ENCODE results near the gene WNT4. TPM values are rescaled to one million over a fixed set of nuclear protein-coding genes. Genes with fewer than 3 reads are reported as not detected.
A peak's percentile ranks its signal among the peaks of the same experiment; 100 is the strongest.

Gene WNT4
- total and polyA plus RNA-seq, 2 experiments from 2014 or later = 0.05 to 0.32 TPM

DNA sequence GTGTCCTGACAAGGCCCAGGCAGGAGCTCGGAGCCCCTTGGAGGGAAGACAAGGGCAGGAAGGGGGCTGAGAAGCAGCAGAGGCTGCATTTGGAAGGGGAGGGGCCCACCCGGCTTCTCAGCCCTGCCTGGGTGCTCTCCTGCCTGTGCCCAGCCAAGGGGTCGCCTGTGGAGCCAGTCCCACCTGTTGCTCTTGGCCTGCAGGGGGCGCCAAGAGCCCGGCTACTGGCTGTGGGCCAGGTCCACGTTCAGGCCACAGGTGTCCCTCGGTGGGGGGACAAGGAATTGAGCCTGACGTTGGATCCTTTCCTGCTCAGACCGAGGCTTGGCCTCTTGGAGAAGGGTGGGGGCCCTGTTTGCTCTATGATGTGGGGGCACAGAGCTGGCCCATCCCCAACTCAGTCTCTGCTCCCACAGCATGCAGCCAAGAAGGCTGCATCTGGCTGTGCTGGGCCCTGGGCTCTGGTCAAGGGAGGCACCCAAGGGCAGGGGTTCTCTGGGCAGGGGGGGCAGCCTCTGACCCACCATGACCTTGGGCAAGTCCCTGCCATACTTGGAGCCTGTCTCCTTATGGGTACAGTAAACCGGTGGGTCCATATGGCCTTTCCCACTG lies 10.9 kb downstream of the WNT4 start:
- Histone ChIP-seq H3K4me1 (ENCODE audit: insufficient read depth) (peaks cover 11% of the 10 kb centered on the region), H3F3A (ENCODE audit: insufficient read depth) (0 out of 2 replicates have a peak, but pooled peaks cover 6% of the 10 kb centered on the region), H3K27ac (no peak overlapping the region), H2AFZ (no peak overlapping the region), H3K79me2 (ENCODE audit: insufficient read depth) (no peaks in the 10 kb centered on the region), H3K27me3 (replicated peaks; ENCODE audit: insufficient read depth) (no peaks in the 10 kb centered on the region), H4K20me1 (ENCODE audit: insufficient read depth) (no peaks in the 10 kb centered on the region), H3K9me3 (ENCODE audit: low read depth) (no peaks in the 10 kb centered on the region), H3K9me2 (ENCODE audit: insufficient read depth) (no peaks in the 10 kb centered on the region), H3K9ac (no peak overlapping the region), H3K4me3 (no peak overlapping the region), H3K4me2 (ENCODE audit: unreplicated experiment) (peak overlapping the region; percentile 9), H3K36me3 (ENCODE audit: low read depth) (no peaks in the 10 kb centered on the region)
- in situ Hi-C loops (cut with MboI) = no loop called here
- peak; percentile 15 for DNase-seq
- no peak for TF ChIP-seq EZH2 (IDR thresholded peaks at IDR 0.05; ENCODE audit: insufficient read depth, poor library complexity, severe bottlenecking)
- no peak for TF ChIP-seq EZH2phosphoT487 (IDR thresholded peaks at IDR 0.05; ENCODE audit: insufficient read depth, low read depth)
- 38 to 54% methylated on average over 8 to 10 of the region's 10 CpGs for WGBS, 2 experiments (ENCODE audit: low coverage in 1 of 2, low lambda C conversion rate in 2 of 2, missing lambda C conversion rate in 2 of 2)

DNA sequence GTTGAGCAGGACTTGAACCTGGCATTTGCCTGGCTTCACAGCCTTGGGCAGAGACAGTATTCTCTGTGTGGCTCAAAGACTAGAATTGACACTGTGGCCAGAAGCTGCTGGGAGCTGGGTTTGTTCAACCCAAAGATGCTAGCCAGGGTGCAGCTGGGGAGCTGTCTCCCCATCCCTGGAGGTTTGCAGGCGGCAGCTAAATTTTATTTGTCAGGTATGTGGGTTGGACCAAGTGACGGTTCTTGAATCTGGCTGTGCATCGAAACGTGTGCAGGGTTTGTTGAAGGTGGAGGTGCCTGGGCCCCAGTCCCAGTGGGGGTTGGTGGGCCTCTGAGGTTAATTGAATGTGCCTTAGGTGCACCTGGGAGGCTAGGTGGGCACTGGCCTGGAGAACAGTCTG lies 11.8 kb downstream of the WNT4 start:
- no peaks in the 10 kb centered on the region for H3K36me3 ChIP-seq (ENCODE audit: low read depth)
- no peaks in the 10 kb centered on the region for H3K27me3 ChIP-seq (replicated peaks; ENCODE audit: insufficient read depth)
- H3K9ac ChIP-seq = no peak overlapping the region
- in situ Hi-C loops (cut with MboI) = no loop called here
- no peak overlapping the region for H3K27ac ChIP-seq
- no peak overlapping the region for H3K4me3 ChIP-seq
- no peak overlapping the region for H3K4me2 ChIP-seq (ENCODE audit: unreplicated experiment)
- H2AFZ ChIP-seq = no peak overlapping the region
- DNase-seq = no peak
- no peaks in the 10 kb centered on the region for H3K9me2 ChIP-seq (ENCODE audit: insufficient read depth)
- H3K4me1 ChIP-seq (ENCODE audit: insufficient read depth) = peaks cover 11% of the 10 kb centered on the region
- H3K9me3 ChIP-seq (ENCODE audit: low read depth) = no peaks in the 10 kb centered on the region
- H4K20me1 ChIP-seq (ENCODE audit: insufficient read depth) = no peaks in the 10 kb centered on the region
- H3K79me2 ChIP-seq (ENCODE audit: insufficient read depth) = no peaks in the 10 kb centered on the region
- 94 to 98% methylated on average over 4 of the region's 4 CpGs for WGBS, 2 experiments (ENCODE audit: low coverage in 1 of 2, low lambda C conversion rate in 2 of 2, missing lambda C conversion rate in 2 of 2)
- 0 out of 2 replicates have a peak, but pooled peaks cover 6% of the 10 kb centered on the region for H3F3A ChIP-seq (ENCODE audit: insufficient read depth)
- TF ChIP-seq EZH2phosphoT487 (IDR thresholded peaks at IDR 0.05; ENCODE audit: insufficient read depth, low read depth) (no peak), EZH2 (IDR thresholded peaks at IDR 0.05; ENCODE audit: insufficient read depth, poor library complexity, severe bottlenecking) (no peak)

DNA sequence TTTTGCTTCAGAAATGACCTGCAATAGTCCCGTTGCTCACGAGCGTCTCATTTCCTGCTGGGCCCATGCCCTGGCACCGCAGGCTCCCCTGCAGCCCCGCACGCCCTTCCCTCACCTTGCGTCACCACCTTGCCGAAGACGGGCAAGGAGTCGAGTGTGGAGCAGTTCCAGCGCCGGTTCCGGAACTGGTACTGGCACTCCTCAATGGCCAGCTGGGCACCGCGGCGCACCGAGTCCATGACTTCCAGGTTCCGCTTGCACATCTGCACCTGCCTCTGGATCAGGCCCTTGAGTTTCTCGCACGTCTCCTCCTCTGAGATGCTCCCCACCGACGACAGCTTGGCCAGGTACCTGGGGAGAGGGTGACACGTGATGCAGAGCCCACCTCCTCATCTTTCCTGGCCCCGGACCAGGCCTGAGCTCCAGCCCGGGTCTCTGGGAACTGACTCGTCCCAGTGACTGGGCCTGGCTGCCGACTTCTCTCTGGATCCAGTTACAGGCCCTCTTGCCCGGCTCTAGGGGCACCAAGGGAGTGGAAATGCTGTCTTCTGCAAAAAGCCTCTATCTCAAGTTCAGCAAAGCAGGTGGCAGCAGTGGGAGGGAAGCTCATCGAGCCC lies 13.3 kb downstream of the WNT4 start:
- WGBS, 2 experiments (ENCODE audit: low coverage in 1 of 2, low lambda C conversion rate in 2 of 2, missing lambda C conversion rate in 2 of 2) = 92 to 93% methylated on average over 28 to 29 of the region's 29 CpGs

DNA sequence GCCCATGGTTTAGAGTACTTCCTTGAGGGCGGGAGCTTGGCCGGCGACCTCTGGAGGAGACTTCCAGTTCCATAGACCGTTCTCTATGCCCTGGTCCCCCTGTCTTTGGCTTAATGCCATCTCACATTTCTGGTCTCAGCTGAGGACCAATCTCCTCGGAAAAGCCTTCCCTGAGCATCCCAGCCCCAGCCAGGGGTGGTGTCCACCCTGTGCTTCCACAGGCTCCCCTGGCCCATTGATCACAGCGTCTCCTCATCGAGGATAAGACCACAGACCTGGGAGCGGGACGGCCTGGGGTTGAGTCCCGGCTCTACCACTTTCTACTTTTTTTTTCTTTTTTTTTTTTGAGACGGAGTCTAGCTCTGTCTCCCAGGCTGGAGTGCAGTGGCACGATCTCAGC lies 14.5 kb downstream of the WNT4 start:
- H3K79me2 ChIP-seq (ENCODE audit: insufficient read depth) = no peaks in the 10 kb centered on the region
- H3K4me2 ChIP-seq (ENCODE audit: unreplicated experiment) = no peak overlapping the region
- TF ChIP-seq EZH2phosphoT487 (IDR thresholded peaks at IDR 0.05; ENCODE audit: insufficient read depth, low read depth) (no peak), EZH2 (IDR thresholded peaks at IDR 0.05; ENCODE audit: insufficient read depth, poor library complexity, severe bottlenecking) (no peak)
- H3K27me3 ChIP-seq (replicated peaks; ENCODE audit: insufficient read depth) = no peaks in the 10 kb centered on the region
- H3K9ac ChIP-seq = no peak overlapping the region
- whole genome bisulfite sequencing, 2 experiments (ENCODE audit: low coverage in 1 of 2, low lambda C conversion rate in 2 of 2, missing lambda C conversion rate in 2 of 2) = 77 to 80% methylated on average over 10 to 12 of the region's 12 CpGs
- H3F3A ChIP-seq (ENCODE audit: insufficient read depth) = 0 out of 2 replicates have a peak, but pooled peaks cover 6% of the 10 kb centered on the region
- H3K4me3 ChIP-seq = no peak overlapping the region
- H3K27ac ChIP-seq = no peak overlapping the region
- in situ Hi-C loops (cut with MboI) = no loop called here
- H3K4me1 ChIP-seq (ENCODE audit: insufficient read depth) = peaks cover 11% of the 10 kb centered on the region
- H4K20me1 ChIP-seq (ENCODE audit: insufficient read depth) = no peaks in the 10 kb centered on the region
- no peak overlapping the region for H2AFZ ChIP-seq
- no peak for DNase-seq
- no peaks in the 10 kb centered on the region for H3K9me3 ChIP-seq (ENCODE audit: low read depth)
- no peaks in the 10 kb centered on the region for H3K36me3 ChIP-seq (ENCODE audit: low read depth)
- H3K9me2 ChIP-seq (ENCODE audit: insufficient read depth) = no peaks in the 10 kb centered on the region

More for the DNA sequence above, 13.3 kb downstream of the WNT4 start:
- TF ChIP-seq EZH2 (IDR thresholded peaks at IDR 0.05; ENCODE audit: insufficient read depth, poor library complexity, severe bottlenecking) = no peak
- TF ChIP-seq EZH2phosphoT487 (IDR thresholded peaks at IDR 0.05; ENCODE audit: insufficient read depth, low read depth) = no peak
- no peak overlapping the region for H3K4me3 ChIP-seq
- in situ Hi-C loops (cut with MboI) = no loop called here
- no peaks in the 10 kb centered on the region for H3K9me2 ChIP-seq (ENCODE audit: insufficient read depth)
- no peaks in the 10 kb centered on the region for H3K79me2 ChIP-seq (ENCODE audit: insufficient read depth)
- peaks cover 11% of the 10 kb centered on the region for H3K4me1 ChIP-seq (ENCODE audit: insufficient read depth)
- no peaks in the 10 kb centered on the region for H4K20me1 ChIP-seq (ENCODE audit: insufficient read depth)
- no peak for DNase-seq
- no peak overlapping the region for H3K9ac ChIP-seq
- H2AFZ ChIP-seq = no peak overlapping the region
- H3F3A ChIP-seq (ENCODE audit: insufficient read depth) = 0 out of 2 replicates have a peak, but pooled peaks cover 6% of the 10 kb centered on the region
- no peaks in the 10 kb centered on the region for H3K9me3 ChIP-seq (ENCODE audit: low read depth)
- no peak overlapping the region for H3K27ac ChIP-seq
- no peaks in the 10 kb centered on the region for H3K27me3 ChIP-seq (replicated peaks; ENCODE audit: insufficient read depth)
- H3K36me3 ChIP-seq (ENCODE audit: low read depth) = no peaks in the 10 kb centered on the region
- H3K4me2 ChIP-seq (ENCODE audit: unreplicated experiment) = no peak overlapping the region
